Measurements from ENCODE around the gene FIGN.

DNA sequence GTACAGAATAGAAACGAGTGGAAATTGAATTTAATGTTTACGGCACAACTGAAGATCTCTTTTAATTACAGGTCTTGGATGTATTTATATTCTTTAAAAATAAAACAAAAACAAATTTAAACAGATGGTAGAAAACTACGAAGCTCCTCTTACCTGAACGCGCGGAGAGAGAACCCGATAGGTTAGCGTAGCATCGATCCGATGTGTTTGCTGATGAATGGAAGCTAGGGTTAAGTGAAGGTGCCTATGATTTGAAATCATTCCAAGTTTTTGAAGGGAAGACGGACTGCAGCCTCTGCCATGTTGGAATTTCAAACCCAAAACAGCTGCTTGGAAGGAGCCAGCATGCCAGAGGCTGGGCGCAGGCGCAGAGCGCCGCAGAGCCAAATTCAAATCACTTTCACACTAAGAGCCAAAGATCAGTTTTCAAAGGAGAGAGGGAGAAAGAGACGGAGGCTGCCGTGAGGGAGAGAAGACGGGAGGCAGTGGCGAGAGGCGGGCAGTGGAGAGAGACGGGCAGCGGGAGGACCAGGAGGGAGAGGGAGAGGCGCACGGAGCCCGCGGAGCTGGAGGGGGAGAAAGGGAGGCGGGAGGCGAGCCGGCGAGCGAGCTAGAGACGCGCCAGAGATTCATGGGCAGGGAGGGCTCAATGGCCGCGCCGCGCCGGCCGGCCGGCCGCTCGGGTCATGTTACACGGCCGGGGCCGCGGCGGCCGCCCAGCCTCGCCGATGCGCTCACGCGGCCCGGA, at the start of gene FIGN:
- no peak for TF ChIP-seq SUZ12 (IDR thresholded peaks at IDR 0.05; ENCODE audit: extremely low read depth, insufficient read depth, insufficient read length)
- TF ChIP-seq YY1 (IDR thresholded peaks at IDR 0.05; ENCODE audit: insufficient read depth, insufficient read length) = peak; percentile 35
- no peak for TF ChIP-seq ZNF274 (IDR thresholded peaks at IDR 0.05; ENCODE audit: low read depth, low read length)

All from NT2/D1 (cell line).